ES-I3 (cell line): ENCODE measurements around the gene NTRK2.

ENCODE experiments used
- H3K36me3 ChIP-seq: 2 replicates; pipeline ENCODE4 v1.6.1; 2013; ENCODE audit warnings: mild to moderate bottlenecking, low read length, control low read depth, moderate library complexity; ENCODE audit not compliant: insufficient read depth
- H3K4me1 ChIP-seq: 2 replicates; pipeline ENCODE4 v1.6.1; 2013; ENCODE audit warnings: mild to moderate bottlenecking, control low read depth, low read length; ENCODE audit not compliant: insufficient read depth
- H3K9ac ChIP-seq: 2 replicates; pipeline ENCODE4 v1.6.1; 2013; ENCODE audit warnings: low read depth, mild to moderate bottlenecking, low read length, moderate library complexity
- H3K9me3 ChIP-seq: 2 replicates; pipeline ENCODE4 v1.6.1; 2013; ENCODE audit warnings: mild to moderate bottlenecking, low read length, moderate library complexity; ENCODE audit not compliant: control insufficient read depth, insufficient read depth

The NTRK2 gene

DNA sequence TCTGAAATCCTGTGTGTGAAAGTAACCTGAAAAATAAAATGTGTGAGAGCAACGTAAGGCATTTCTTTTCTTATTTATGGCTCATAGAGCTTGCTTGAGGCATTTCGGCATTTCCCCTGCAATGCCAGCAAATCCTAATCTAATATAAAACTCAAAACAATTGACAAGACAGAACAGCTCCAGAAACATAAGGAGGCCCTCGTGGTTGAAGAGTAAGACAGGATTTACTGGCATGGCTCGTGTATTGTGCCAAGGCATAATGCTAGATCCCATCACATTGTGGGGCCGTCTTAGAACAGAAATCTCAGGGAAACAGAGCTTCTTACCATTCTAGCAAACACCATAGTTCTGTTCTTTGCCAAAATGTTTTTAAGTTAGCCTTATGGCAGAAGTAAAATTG, 166.2 kb downstream of the NTRK2 start:
- no peaks in the 10 kb centered on the region for H3K36me3 ChIP-seq
- H3K9me3 ChIP-seq = no peaks in the 10 kb centered on the region

DNA sequence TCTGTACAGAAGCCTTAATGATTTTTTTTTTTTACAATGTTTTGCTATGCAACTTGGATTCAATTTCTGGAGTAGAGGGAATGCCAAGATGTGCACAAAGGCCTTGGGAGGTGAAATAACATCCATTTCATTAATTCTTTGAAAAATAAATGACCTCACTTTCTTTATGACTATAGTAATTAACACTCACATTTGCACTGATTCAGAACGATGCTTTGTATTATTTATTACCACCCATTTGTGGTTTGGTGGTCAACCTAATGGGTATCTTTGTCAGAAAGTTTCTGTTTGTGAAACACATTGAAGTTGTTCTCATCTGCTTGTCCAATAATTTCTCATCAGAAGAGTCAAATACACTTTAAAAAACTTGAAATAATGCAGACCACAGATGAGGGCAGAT, 169.3 kb downstream of the NTRK2 start:
- Histone ChIP-seq H3K9me3 (no peaks in the 10 kb centered on the region; the same call in 1 of the 2 replicates), H3K4me1 (peaks cover 3% of the 10 kb centered on the region), H3K9ac (no peak overlapping the region), H3K36me3 (no peaks in the 10 kb centered on the region)

More for the DNA sequence above, 166.2 kb downstream of the NTRK2 start:
- Histone ChIP-seq H3K9ac (no peak overlapping the region), H3K4me1 (peaks cover 11% of the 10 kb centered on the region; the same call in 1 of the 2 replicates)

DNA sequence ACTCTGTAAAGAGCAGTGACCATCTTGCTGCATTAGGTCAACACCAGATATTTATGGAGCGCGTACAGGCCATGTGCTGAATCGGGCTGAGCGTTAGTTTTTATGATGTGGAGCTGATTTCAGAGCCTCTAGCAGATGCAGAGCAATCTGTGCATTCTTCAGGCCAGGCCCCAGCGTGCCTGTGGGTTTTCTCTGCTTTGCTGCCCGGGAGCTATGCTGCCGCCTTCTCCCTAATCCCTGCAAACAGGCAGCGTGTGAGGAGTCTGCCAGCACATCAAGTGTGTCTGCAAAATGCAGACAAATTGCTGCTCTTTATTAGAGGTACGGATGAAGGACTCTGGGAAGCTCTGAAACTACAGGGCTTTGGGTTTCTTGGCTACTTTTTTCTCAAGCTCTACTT, 170.0 kb downstream of the NTRK2 start:
- Histone ChIP-seq H3K9me3 (peaks cover 2% of the 10 kb centered on the region; the same call in 1 of the 2 replicates), H3K36me3 (no peaks in the 10 kb centered on the region), H3K9ac (no peak overlapping the region), H3K4me1 (no peaks in the 10 kb centered on the region; the same call in 1 of the 2 replicates)

DNA sequence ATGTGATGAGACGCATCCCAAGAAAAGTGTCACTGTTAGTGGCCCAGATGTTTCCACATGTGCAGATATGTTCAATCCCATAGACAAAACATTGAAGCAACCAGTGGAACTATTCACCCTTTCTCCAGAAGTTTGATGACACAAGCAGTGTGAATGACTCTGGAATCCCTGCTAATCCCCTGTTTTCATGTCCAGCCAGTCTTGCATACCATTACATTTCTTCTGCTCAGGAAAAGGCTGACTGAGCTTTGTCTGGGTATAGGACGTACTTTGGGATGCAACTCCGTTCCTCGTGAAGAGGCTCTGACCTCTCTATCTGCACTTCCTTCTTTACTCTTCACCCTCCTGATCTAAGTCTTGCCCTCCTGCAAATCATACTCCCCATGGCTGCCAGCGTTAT, 172.4 kb downstream of the NTRK2 start:
- Histone ChIP-seq H3K4me1 (peaks cover 11% of the 10 kb centered on the region), H3K9ac (no peak overlapping the region), H3K9me3 (peaks cover 10% of the 10 kb centered on the region; the same call in 1 of the 2 replicates), H3K36me3 (no peaks in the 10 kb centered on the region)

DNA sequence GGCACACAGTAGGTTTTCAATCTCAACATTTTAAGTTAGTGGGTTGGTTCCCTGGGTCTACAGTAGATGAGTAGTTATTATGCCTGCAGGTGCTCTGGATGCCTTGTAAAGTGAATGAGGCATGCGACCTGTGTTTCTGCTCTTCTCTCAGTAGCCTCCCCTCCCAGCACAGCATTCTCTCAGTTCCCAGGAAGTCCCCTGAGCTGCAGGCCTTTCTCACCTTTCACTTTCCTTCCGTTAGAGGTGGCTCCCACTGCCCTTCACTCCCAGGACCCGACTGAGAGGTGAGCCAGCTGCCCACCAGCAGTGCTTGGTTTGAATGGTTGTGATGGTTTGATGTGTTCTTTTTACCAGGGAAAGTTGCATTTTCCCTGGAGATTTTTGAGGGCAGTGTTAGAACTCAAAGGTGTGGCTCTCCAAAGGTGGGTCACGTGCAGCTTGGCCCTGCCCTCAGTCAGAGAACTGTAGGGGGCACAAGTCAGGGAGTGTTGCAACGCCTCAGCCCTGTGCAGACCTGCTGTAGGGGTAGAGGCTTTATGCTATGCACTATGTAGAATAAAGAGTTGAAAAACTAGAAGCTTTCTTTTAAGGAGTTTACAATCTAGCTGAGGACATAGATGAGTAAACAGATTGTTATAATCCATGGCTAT, 173.8 kb downstream of the NTRK2 start:
- peaks cover 10% of the 10 kb centered on the region; the same call in 1 of the 2 replicates for H3K9me3 ChIP-seq
- peaks cover 15% of the 10 kb centered on the region for H3K4me1 ChIP-seq
- no peak overlapping the region for H3K9ac ChIP-seq
- H3K36me3 ChIP-seq = no peaks in the 10 kb centered on the region

DNA sequence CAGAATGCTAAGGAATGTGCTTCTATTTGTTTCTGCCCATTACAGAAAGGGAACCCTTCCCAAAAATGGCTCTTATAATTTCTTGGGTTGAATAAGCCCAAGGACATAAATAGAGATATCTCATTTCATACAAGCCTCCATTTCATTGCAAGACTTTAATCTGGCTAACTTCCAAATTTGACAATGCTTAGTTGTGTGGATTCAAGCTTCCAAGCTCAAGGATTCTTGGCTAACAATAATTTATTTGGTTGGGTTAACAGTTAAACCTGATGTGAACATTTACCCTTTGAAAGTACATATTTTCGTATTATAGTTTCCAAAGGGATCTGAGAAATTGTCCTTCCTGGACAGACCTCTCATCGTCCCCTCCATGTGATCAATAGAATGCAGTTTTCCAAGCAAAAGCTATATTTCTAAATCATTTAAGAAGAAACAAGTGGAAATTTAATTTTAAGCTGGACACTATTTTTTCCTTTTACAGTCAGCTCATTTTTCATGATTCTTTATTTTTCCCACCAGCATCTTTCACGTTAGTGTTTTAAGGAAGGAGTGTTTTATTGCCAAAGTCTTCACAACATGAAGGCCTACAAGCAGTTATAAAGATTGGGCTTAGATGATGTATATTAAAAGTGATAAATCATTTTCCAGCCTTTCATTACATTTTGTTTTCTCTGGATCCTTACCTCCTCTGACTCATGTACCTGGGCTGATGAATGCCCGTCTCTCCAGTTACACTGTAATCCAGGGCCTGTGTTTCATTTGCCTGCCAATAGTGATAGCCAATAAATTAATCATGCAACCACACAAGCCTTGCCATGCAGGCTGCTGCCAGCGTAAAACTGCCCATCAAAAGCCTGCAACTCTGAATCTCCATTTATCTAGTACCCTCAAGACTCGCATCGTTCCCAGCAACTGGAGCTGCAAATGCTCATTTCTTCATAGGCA, 176.7 kb downstream of the NTRK2 start:
- H3K9me3 ChIP-seq = peaks cover 10% of the 10 kb centered on the region; the same call in 1 of the 2 replicates
- no peak overlapping the region for H3K9ac ChIP-seq
- H3K4me1 ChIP-seq = peaks cover 25% of the 10 kb centered on the region
- H3K36me3 ChIP-seq = no peaks in the 10 kb centered on the region

DNA sequence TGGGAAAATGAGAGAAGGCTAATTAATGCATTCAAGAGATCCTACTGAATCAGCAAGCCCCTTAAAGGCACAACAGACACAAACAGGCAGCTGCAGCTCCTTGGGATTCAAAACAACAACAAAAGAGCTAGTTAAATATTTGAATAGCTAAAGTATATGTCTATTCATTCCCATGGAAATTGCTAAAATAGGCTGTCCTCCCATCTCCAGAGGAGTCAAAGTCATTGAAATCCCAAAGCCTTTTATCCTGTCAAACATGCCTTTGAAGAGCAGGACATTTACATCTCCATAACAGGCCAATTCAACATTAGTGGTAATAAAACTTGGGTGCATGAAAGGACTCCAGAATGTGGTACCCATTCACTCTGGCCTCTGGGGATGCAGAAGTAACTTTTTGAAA, 177.4 kb downstream of the NTRK2 start:
- Histone ChIP-seq H3K9ac (no peak overlapping the region), H3K36me3 (no peaks in the 10 kb centered on the region), H3K4me1 (peaks cover 32% of the 10 kb centered on the region), H3K9me3 (peaks cover 10% of the 10 kb centered on the region; the same call in 1 of the 2 replicates)

DNA sequence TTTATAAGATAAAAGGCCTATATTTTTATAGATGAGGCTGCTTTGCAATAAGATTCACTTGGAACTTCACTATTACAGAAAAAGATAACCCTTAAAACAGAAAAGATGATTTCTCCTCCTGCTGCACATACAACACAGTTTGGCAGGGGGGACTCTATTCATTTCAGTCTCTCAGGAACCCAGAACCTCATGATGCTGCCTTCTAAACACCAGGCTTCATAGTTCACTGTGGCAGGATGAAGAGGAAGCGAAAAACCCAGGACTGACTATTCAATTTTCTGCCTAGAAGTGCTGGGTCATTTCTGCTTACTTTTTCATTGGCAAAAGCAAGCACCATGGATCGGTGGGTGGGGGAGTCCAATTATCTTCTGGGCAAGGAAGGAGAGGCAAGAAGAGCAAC, 179.5 kb downstream of the NTRK2 start:
- H3K9me3 ChIP-seq = peaks cover 9% of the 10 kb centered on the region; the same call in 1 of the 2 replicates
- H3K36me3 ChIP-seq = no peaks in the 10 kb centered on the region
- no peak overlapping the region for H3K9ac ChIP-seq
- H3K4me1 ChIP-seq = peaks cover 49% of the 10 kb centered on the region

DNA sequence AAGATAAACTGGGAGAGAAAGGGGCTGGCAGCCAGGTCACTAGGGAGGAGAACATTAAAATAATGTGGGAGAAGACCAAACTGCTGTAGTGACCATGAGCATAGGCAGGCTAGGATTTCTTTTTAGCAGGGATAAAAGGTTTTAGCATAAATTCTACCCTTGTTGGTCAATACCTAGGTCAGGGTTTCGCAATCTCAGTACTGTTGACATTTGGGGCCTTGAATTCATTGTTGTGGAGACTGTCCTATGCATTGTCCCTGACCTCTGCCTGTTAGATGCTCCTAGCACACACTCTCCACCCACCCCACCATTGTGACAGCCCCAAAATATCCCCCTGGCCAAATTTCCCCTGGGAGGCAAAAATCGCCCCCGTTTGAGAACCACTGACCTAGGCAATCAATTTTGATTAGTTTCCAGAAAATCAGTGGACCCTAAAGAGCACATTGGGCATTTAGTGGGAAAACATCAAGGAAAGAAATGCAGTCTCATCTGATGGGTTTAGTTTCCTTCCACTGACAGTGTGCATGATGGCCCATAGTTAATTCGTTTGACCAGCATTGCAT, 181.4 kb downstream of the NTRK2 start:
- H3K4me1 ChIP-seq = peaks cover 48% of the 10 kb centered on the region
- no peaks in the 10 kb centered on the region for H3K36me3 ChIP-seq
- H3K9me3 ChIP-seq = no peaks in the 10 kb centered on the region
- H3K9ac ChIP-seq = no peak overlapping the region

DNA sequence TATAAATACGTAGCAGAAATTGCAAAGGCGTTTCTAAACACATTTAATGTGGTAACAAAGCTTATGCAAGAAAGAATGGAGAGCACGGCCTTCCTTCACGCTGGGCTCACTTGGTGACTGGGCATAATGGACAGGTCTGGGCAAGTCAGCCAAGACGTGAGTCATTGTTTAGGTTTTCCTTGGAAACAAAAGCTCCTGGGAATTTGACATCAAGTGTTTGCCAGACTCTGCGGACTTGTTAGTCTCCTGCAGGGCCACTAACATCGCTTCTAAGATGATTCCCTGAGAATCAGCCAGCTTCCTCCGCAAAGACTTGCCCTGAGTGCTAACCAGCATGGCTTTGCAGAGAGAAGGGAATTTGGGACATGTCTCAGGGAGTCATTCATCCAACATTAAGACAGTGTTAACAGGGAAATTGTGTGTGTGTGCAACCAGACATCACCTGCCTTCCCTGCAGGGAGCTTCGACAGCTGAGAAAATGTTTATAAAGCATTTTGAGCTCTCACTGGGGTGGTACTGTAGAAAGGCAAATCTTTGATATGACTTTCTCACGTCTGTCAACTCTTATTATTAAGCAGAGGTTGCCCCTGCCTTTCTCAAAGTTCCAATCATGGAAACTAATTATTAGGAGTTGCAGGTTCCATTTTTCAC, 182.5 kb downstream of the NTRK2 start:
- H3K9ac ChIP-seq = no peak overlapping the region
- peaks cover 37% of the 10 kb centered on the region for H3K4me1 ChIP-seq
- no peaks in the 10 kb centered on the region for H3K36me3 ChIP-seq
- no peaks in the 10 kb centered on the region for H3K9me3 ChIP-seq

DNA sequence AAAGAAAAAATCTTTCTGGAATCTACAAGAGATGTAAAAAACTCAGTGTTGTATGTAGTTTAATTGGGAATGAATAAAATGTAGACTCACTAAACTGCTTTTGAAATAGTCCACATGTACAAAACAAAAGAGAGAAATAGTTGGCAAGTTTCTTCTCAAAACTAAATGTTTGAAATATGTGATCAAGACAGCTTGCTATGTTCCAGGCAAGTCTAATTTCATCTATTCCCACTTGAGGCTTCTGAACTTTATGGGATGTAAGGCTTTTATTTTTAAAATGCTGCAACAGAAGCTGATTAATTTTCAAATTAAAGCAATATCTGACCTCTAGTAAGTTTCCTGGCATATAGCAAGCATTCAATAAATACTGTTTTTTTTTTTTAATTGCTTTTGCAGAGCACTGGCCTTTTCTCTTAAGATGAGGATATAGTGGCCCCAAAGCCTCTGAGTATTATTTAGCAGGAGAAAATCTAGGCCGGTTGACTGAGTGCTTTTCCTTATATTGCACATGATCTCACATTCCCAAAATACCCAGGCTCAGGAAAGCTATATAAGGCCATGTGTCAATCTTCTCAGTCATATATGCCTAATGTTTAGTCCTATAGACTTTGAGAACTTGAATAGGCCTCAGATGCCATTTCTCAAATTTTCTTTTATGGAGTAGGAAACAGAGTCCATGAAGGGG, 183.2 kb downstream of the NTRK2 start:
- Histone ChIP-seq H3K9ac (no peak overlapping the region), H3K4me1 (peaks cover 35% of the 10 kb centered on the region), H3K9me3 (no peaks in the 10 kb centered on the region), H3K36me3 (no peaks in the 10 kb centered on the region)

DNA sequence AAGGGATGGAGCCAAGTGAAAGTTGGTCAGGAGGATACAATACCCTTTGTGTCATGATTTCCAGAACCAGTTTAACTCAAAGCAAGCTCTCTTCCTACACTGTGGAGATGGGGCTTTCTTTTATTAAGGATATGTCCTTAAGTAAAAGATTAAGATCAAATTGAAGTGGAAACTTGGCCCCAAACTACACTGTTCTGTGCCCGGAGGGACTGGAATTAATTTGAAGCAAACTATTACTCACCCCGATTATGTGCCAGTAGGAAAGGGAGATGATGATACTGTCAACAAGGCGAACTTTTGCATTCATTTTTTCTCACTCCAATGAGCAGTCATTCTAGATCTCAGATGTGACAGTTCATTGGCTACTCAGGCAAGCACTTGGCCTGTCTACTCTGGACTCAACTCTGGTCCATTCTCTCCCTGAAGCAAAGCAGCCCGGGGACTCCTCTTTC, 186.7 kb downstream of the NTRK2 start:
- Histone ChIP-seq H3K9me3 (no peaks in the 10 kb centered on the region), H3K4me1 (peaks cover 43% of the 10 kb centered on the region), H3K36me3 (no peaks in the 10 kb centered on the region), H3K9ac (no peak overlapping the region)

DNA sequence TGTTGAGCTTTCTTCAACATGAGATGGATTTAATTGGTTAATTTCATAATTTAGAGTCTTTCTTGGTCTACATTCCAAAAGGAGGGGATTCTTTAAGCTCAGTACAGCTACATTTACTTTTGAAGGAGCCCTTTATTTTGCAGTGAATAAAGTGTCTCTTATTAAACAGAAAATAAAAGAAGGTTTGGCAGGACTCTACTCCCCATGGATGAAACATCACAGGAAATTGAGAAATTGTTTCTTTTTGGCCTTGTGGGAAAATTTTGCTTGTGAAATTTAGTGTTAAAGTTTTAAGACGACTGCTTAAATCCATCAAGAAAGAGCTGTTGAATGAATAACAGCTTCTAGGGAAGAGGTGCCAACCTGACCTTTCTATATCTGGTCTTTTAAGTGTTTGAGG, 187.7 kb downstream of the NTRK2 start:
- no peaks in the 10 kb centered on the region for H3K9me3 ChIP-seq
- no peak overlapping the region for H3K9ac ChIP-seq
- H3K4me1 ChIP-seq = peaks cover 43% of the 10 kb centered on the region
- H3K36me3 ChIP-seq = no peaks in the 10 kb centered on the region

DNA sequence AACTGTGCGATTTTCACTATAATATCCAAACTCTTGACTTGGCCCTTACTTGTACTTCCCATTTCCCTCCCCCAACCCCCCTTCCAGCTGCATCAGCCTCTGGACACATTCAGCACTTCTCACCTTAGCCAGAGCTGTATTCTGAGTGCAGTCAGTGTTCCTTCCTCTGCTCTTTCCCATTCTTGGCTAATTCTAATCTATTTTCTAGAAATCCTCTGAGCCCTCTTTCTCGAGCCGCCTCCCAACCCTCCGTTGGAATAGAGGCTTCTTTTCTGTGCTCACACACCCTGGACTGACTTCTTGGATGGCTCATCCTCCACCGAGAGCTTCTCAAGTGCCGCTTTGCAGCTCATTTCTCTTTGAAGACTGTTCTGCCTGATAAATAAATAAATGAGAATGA, 188.8 kb downstream of the NTRK2 start:
- H3K36me3 ChIP-seq = no peaks in the 10 kb centered on the region
- no peaks in the 10 kb centered on the region for H3K9me3 ChIP-seq
- peaks cover 42% of the 10 kb centered on the region for H3K4me1 ChIP-seq
- no peak overlapping the region for H3K9ac ChIP-seq
